ENCODE measurements around the gene OR2F1.
"Not testable (repeated sequence)": the region's sequence is repeated elsewhere in the genome, so short reads cannot be mapped to it uniquely, and the experiment has no call there.

Gene OR2F1

DNA sequence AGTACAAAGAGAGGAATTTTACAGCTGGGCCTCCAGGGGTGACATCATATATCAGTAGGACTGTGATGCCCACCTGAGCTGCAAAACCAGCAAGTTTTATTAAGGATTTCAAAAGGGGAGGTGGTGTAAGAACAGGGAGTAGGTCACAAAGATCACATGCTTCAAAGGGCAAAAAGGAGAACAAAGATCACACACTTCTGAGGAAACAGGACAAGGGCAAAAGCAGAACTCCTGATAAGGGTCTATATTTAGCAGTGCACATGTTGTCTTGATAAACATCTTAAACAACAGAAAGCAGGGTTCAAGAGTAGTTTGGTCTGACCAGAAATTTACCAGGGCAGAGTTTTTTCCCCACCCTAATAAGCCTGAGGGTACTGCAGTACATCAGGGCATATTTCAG is 55.4 kb downstream of the OR2F1 start:
- DNase-seq, result not testable (repeated sequence)

- not testable (repeated sequence) for DNase-seq
Observed at GRCh38 chr7:144010821-144011220, 56.2 kb downstream of the OR2F1 start.

GRCh38 chr7:144011458-144012230 is 57.0 kb downstream of the OR2F1 start:
- DNase-seq, result no peak

Measured in effector CD8-positive, alpha-beta T cell (primary cell).